ENCODE data around the gene KCTD17.

GRCh38 chr22:37030560-37031281 is 20.8 kb upstream of the KCTD17 start:
- TF ChIP-seq CTCF (conservative IDR thresholded peaks at IDR 0.05) (no peak), ZFX (IDR thresholded peaks at IDR 0.05) (no peak)

Data from C4-2B (cell line).